ENCODE data around the gene FSIP1.

FSIP1 gene

DNA sequence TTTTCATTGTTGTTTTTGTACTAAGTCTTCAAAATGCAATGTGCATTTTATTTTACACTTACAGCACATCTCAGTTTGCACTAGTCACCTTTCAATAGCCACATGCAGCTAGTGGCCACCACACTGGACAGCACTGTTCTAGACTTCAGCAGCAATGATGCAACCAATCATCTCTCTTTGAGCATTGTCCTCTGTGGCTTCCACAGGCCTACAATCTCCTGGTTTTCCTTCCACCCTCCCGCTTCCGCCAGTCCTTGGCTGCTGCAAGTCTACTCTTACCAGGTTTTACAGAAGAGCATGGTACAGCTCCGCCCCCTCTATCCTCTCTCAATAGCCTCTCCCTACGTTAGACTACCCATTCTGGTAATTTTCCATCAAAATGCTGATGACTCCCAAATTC is 25.1 kb upstream of the FSIP1 start:
- no peaks in the 10 kb centered on the region for H3K4me1 ChIP-seq (ENCODE audit: control insufficient read depth in 1 of 2, insufficient read depth in 2 of 2, low read length in 2 of 2)
- H3K27me3 ChIP-seq (ENCODE audit: low read depth, low read length), result no peaks in the 10 kb centered on the region
- no peak overlapping the region for H3K4me3 ChIP-seq (ENCODE audit: low read depth in 1 of 2, low read length in 2 of 2)
- no peaks in the 10 kb centered on the region for H3K36me3 ChIP-seq (ENCODE audit: control insufficient read depth in 1 of 2, insufficient read depth in 2 of 2, low read length in 2 of 2)
- no peaks in the 10 kb centered on the region for H3K9me3 ChIP-seq (ENCODE audit: control insufficient read depth in 1 of 2, low read length in 2 of 2)
- H3K27ac ChIP-seq (ENCODE audit: low read length), result no peak overlapping the region

DNA sequence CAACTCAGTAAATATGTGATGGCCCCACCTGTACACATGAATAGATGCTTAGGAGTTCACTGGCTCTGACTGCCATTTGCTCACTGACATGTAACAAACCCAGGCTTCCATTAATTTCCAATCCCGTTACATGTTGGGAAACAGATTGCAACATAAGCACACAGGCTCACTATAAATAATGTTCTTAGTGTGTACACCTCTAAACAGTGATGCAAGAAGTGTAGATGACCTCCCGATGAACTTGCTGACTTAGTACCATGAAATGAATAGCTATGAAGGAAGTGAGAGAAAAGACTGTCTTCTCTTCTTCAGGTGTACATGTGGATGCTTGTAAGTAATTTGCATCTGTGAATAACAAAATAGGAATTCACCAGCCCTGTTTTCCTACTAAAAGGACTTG is 21.4 kb upstream of the FSIP1 start:
- H3K4me1 ChIP-seq (ENCODE audit: control insufficient read depth in 1 of 2, insufficient read depth in 2 of 2, low read length in 2 of 2), result no peaks in the 10 kb centered on the region

DNA sequence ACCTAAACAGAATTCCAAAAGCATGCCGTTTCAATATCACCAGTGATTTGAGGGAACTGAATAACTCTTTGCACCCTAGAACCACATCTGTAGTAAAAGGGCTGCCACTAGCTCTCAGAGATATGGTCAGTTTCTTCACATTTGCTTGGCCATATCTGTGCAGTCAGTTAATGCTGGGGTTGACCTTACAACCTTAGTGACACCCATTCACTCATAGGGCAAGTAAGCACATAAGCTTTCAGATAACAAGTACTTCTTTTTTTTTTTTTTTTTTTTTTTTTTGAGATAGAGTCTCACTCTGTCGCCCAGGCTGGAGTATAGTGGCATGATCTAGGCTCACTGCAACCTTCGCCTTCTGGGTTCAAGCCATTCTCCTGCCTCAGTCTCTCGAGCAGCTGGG is 20.4 kb upstream of the FSIP1 start:
- no peaks in the 10 kb centered on the region for H3K9me3 ChIP-seq (ENCODE audit: control insufficient read depth in 1 of 2, low read length in 2 of 2)

More for the DNA sequence above, 21.4 kb upstream of the FSIP1 start:
- Histone ChIP-seq H3K4me3 (ENCODE audit: low read depth in 1 of 2, low read length in 2 of 2) (no peak overlapping the region), H3K27ac (ENCODE audit: low read length) (no peak overlapping the region), H3K9me3 (ENCODE audit: control insufficient read depth in 1 of 2, low read length in 2 of 2) (no peaks in the 10 kb centered on the region), H3K36me3 (ENCODE audit: control insufficient read depth in 1 of 2, insufficient read depth in 2 of 2, low read length in 2 of 2) (peaks cover 0 to 5% of the 10 kb centered on the region in 2 donors), H3K27me3 (ENCODE audit: low read depth, low read length) (no peaks in the 10 kb centered on the region)

DNA sequence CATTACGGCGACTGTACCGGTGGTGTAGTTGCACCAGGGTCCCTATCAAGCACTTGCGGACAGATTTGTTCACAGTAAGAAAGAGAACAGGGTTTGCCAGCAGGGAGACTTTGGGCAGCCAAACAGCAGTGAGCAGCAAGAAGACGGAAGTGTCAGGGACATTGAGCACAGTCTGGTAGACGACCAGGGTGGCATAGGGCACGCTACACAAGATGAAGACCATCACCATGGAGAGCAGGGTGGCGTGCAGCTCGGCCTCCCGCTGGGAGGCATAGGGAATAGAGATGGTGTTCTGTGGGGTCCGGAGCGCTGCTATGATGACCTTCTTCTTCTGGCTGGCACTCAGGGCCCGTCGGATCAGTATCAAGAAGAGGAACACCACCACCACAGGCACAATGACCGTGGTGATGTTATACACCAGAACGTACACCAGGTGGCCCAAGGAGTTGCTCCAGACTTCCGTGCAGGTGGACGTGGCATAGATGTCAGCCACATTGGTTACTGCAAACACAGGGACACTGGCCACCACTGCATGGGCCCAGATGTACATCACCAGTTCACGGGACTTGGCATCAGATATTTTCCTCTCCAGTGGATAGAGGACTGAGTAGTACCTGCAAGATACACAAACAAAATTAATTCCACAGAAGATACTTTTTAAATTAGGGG is 19.1 kb upstream of the FSIP1 start:
- no peaks in the 10 kb centered on the region for H3K27me3 ChIP-seq (ENCODE audit: low read depth, low read length)
- H3K4me1 ChIP-seq (ENCODE audit: control insufficient read depth in 1 of 2, insufficient read depth in 2 of 2, low read length in 2 of 2), result no peaks in the 10 kb centered on the region
- H3K36me3 ChIP-seq (ENCODE audit: control insufficient read depth in 1 of 2, insufficient read depth in 2 of 2, low read length in 2 of 2), result peaks cover 0 to 5% of the 10 kb centered on the region in 2 donors
- H3K27ac ChIP-seq (ENCODE audit: low read length), result no peak overlapping the region
- H3K9me3 ChIP-seq (ENCODE audit: control insufficient read depth in 1 of 2, low read length in 2 of 2), result no peaks in the 10 kb centered on the region
- H3K4me3 ChIP-seq (ENCODE audit: low read depth in 1 of 2, low read length in 2 of 2), result no peak overlapping the region

More for the DNA sequence above, 20.4 kb upstream of the FSIP1 start:
- Histone ChIP-seq H3K4me3 (ENCODE audit: low read depth in 1 of 2, low read length in 2 of 2) (no peak overlapping the region), H3K27ac (ENCODE audit: low read length) (no peak overlapping the region), H3K27me3 (ENCODE audit: low read depth, low read length) (no peaks in the 10 kb centered on the region), H3K36me3 (ENCODE audit: control insufficient read depth in 1 of 2, insufficient read depth in 2 of 2, low read length in 2 of 2) (peaks cover 0 to 5% of the 10 kb centered on the region in 2 donors), H3K4me1 (ENCODE audit: control insufficient read depth in 1 of 2, insufficient read depth in 2 of 2, low read length in 2 of 2) (no peaks in the 10 kb centered on the region)

DNA sequence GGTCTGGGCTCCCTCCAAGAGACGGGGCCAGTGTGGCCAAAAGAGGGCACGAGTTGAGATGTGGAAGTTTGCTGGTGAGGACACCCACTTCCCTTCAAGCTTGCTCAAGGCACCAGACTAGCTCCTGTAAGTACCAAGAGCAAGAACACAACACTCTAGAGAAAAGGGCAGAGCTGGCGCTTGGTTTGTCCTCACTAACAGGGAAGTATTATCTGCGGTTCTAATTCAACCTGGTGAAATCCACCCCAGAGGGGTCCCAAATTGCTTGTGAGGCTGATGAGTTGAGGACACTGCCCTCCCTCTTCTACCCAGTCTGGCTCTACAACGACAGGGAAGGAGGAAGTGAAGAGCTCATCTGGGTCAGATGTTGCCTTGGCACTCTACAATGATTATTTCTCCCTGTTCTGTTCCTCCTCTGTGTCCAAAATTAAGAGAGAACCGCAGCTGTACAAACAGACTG is 16.9 kb upstream of the FSIP1 start:
- Histone ChIP-seq H3K27ac (ENCODE audit: low read length) (no peak overlapping the region), H3K36me3 (ENCODE audit: control insufficient read depth in 1 of 2, insufficient read depth in 2 of 2, low read length in 2 of 2) (peaks cover 0 to 5% of the 10 kb centered on the region in 2 donors), H3K4me3 (ENCODE audit: low read depth in 1 of 2, low read length in 2 of 2) (no peak overlapping the region), H3K9me3 (ENCODE audit: control insufficient read depth in 1 of 2, low read length in 2 of 2) (no peaks in the 10 kb centered on the region), H3K27me3 (ENCODE audit: low read depth, low read length) (no peaks in the 10 kb centered on the region), H3K4me1 (ENCODE audit: control insufficient read depth in 1 of 2, insufficient read depth in 2 of 2, low read length in 2 of 2) (no peaks in the 10 kb centered on the region)

DNA sequence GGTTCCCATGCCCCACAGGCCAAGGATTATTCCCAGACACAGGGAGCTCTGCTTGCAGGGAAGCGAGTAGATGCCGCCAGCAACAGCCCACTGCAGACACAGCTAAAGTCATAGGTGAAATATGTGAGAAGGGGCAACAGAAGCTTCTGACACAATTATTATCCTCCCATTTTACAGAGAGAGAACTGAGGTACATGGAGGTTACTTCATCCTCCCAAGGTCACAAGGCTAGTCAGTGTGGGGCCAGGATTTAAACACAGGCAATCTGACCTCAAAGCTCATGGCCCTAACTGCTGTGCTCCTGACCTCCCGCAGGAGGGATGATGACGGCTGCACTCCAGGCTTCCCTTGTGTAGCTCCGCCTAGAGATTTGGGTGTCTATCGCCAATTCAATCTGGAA is 15.7 kb upstream of the FSIP1 start:
- Histone ChIP-seq H3K27ac (ENCODE audit: low read length) (no peak overlapping the region), H3K4me3 (ENCODE audit: low read depth in 1 of 2, low read length in 2 of 2) (no peak overlapping the region), H3K4me1 (ENCODE audit: control insufficient read depth in 1 of 2, insufficient read depth in 2 of 2, low read length in 2 of 2) (no peaks in the 10 kb centered on the region), H3K9me3 (ENCODE audit: control insufficient read depth in 1 of 2, low read length in 2 of 2) (no peaks in the 10 kb centered on the region), H3K36me3 (ENCODE audit: control insufficient read depth in 1 of 2, insufficient read depth in 2 of 2, low read length in 2 of 2) (peaks cover 0 to 5% of the 10 kb centered on the region in 2 donors), H3K27me3 (ENCODE audit: low read depth, low read length) (no peaks in the 10 kb centered on the region)

DNA sequence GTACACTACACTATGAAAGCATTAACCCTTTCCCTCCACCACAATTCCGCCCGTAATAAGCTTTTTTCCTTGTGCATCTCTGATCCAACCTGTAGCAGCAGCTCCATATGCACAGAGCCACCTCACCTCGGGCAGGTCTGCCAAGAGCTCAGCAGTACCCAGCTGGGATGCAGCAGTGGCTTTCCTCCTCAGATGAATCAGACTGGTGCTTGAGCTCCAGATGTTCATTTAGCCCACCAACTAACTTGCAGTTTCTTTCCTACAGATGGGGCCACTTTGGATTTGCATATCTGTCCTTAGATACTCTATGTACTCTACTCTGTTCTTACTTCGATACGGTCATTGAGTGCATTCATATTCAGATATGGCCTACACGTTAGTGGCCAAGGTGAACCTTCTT is 14.8 kb upstream of the FSIP1 start:
- no peak overlapping the region for H3K4me3 ChIP-seq (ENCODE audit: low read depth in 1 of 2, low read length in 2 of 2)
- H3K27ac ChIP-seq (ENCODE audit: low read length), result no peak overlapping the region
- H3K4me1 ChIP-seq (ENCODE audit: control insufficient read depth in 1 of 2, insufficient read depth in 2 of 2, low read length in 2 of 2), result peaks cover 0 to 3% of the 10 kb centered on the region in 2 donors
- no peaks in the 10 kb centered on the region for H3K27me3 ChIP-seq (ENCODE audit: low read depth, low read length)
- H3K9me3 ChIP-seq (ENCODE audit: control insufficient read depth in 1 of 2, low read length in 2 of 2), result no peaks in the 10 kb centered on the region
- peaks cover 0 to 5% of the 10 kb centered on the region in 2 donors for H3K36me3 ChIP-seq (ENCODE audit: control insufficient read depth in 1 of 2, insufficient read depth in 2 of 2, low read length in 2 of 2)

DNA sequence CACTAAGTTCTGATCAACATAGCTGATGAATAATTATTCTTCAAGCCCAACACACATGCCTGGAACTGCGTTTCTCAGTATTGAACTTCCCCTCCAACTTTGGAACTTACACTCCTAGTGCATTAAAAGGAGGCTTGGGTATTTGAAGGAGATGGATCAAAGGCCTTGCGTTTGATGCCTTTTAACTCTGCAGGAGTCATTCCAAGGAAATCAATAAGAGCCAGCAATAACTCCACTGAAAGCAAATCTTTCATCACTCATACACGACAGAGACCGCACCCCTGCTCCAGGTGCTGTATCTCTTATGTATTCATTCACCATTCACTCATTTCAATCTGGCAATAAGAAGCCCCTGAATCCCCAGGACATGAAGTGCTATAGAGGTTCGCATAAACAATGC is 14.0 kb upstream of the FSIP1 start:
- Histone ChIP-seq H3K27ac (ENCODE audit: low read length) (no peak overlapping the region), H3K27me3 (ENCODE audit: low read depth, low read length) (no peaks in the 10 kb centered on the region), H3K36me3 (ENCODE audit: control insufficient read depth in 1 of 2, insufficient read depth in 2 of 2, low read length in 2 of 2) (peaks cover 0 to 5% of the 10 kb centered on the region in 2 donors), H3K4me1 (ENCODE audit: control insufficient read depth in 1 of 2, insufficient read depth in 2 of 2, low read length in 2 of 2) (peaks cover 0 to 3% of the 10 kb centered on the region in 2 donors), H3K9me3 (ENCODE audit: control insufficient read depth in 1 of 2, low read length in 2 of 2) (no peaks in the 10 kb centered on the region), H3K4me3 (ENCODE audit: low read depth in 1 of 2, low read length in 2 of 2) (no peak overlapping the region)

DNA sequence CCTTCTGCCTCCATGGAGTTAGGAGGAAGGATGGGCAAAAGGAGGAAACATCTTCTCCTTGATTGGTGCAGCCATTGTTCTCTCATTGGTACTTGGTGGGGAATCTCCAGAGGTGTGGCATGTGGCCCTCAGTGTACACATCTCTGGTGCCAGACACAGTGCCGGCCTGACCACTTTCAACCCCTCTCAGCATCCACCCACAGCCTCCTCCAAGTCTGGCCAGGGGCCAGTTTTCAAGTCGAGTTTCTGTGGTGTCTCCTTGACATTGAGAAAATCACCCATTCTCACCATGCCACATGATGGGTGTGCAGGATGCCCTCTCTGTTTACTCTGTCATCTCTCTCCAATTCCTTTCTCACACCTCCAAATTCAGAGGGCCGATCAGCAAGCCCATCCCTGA is 12.8 kb upstream of the FSIP1 start:
- Histone ChIP-seq H3K27me3 (ENCODE audit: low read depth, low read length) (no peaks in the 10 kb centered on the region), H3K36me3 (ENCODE audit: control insufficient read depth in 1 of 2, insufficient read depth in 2 of 2, low read length in 2 of 2) (no peaks in the 10 kb centered on the region), H3K27ac (ENCODE audit: low read length) (no peak overlapping the region), H3K4me3 (ENCODE audit: low read depth in 1 of 2, low read length in 2 of 2) (no peak overlapping the region), H3K4me1 (ENCODE audit: control insufficient read depth in 1 of 2, insufficient read depth in 2 of 2, low read length in 2 of 2) (peaks cover 0 to 3% of the 10 kb centered on the region in 2 donors), H3K9me3 (ENCODE audit: control insufficient read depth in 1 of 2, low read length in 2 of 2) (no peaks in the 10 kb centered on the region)

DNA sequence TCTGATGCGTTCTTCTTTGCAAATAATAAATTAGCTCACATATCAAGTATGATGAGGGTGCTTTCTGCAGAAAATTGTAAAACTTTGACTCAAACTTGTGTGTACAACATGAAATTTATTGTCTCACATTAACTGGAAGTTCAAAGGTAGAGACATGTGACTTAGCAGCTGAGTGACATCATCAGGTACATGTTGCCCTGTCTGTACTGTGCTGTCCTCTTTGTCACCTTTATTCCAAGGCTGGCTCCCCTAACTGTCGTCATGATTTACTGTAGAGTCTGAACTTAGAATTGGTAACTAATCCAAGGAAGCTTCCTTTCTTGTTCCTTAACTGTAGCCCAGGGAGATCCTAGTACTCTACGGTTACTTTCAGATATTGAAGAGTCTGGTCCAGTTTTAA is 12.3 kb upstream of the FSIP1 start:
- Histone ChIP-seq H3K4me1 (ENCODE audit: control insufficient read depth in 1 of 2, insufficient read depth in 2 of 2, low read length in 2 of 2) (peaks cover 0 to 3% of the 10 kb centered on the region in 2 donors), H3K27ac (ENCODE audit: low read length) (no peak overlapping the region)

DNA sequence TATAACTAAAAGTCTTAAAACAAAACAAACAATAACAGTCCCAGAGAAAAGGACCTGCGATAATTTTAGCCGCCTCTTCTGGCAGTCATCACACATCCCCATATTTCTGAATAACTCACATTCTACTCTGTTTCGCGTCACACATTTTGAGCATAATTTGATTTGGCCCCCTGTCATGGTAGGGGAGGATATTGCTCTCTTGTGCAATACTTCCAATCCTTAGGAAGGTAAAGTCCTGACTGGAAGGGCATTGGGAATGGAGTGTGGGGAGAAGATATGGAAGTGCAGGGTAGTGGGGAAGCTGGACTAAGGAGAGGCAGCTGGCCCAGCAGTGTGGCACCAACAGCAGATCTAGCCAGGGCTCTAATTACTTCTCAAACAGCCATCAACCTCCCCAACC is 11.3 kb upstream of the FSIP1 start:
- Histone ChIP-seq H3K4me1 (ENCODE audit: control insufficient read depth in 1 of 2, insufficient read depth in 2 of 2, low read length in 2 of 2) (peaks cover 0 to 3% of the 10 kb centered on the region in 2 donors), H3K36me3 (ENCODE audit: control insufficient read depth in 1 of 2, insufficient read depth in 2 of 2, low read length in 2 of 2) (no peaks in the 10 kb centered on the region), H3K9me3 (ENCODE audit: control insufficient read depth in 1 of 2, low read length in 2 of 2) (no peaks in the 10 kb centered on the region), H3K27ac (ENCODE audit: low read length) (no peak overlapping the region), H3K4me3 (ENCODE audit: low read depth in 1 of 2, low read length in 2 of 2) (no peak overlapping the region), H3K27me3 (ENCODE audit: low read depth, low read length) (no peaks in the 10 kb centered on the region)

More for the DNA sequence above, 12.3 kb upstream of the FSIP1 start:
- no peaks in the 10 kb centered on the region for H3K9me3 ChIP-seq (ENCODE audit: control insufficient read depth in 1 of 2, low read length in 2 of 2)
- H3K4me3 ChIP-seq (ENCODE audit: low read depth in 1 of 2, low read length in 2 of 2), result no peak overlapping the region
- no peaks in the 10 kb centered on the region for H3K36me3 ChIP-seq (ENCODE audit: control insufficient read depth in 1 of 2, insufficient read depth in 2 of 2, low read length in 2 of 2)
- no peaks in the 10 kb centered on the region for H3K27me3 ChIP-seq (ENCODE audit: low read depth, low read length)

DNA sequence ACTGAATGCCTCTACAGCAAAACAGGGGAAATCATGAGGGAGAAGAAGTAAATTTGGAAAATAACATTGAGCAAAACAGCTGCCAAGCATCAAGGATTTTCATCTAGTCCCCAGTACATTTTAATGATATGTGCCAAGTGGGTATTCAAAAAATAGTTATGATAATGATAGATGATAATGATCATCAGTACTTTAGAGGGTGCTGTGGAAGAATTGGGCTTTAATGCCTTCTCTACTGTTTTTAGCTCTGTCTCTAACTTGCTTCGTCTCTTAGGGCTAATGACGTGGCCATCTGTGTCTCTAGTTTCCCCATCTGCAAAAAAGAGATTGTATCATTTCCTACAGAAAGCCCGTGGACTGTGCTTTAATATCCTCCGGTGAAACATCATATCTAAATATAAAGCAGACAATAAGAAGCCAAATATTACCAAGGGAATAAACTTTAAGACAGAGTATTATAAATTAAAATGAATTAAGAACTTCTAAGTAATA is 10.2 kb upstream of the FSIP1 start:
- Histone ChIP-seq H3K9me3 (ENCODE audit: control insufficient read depth in 1 of 2, low read length in 2 of 2) (no peaks in the 10 kb centered on the region), H3K4me1 (ENCODE audit: control insufficient read depth in 1 of 2, insufficient read depth in 2 of 2, low read length in 2 of 2) (peaks cover 0 to 3% of the 10 kb centered on the region in 2 donors), H3K4me3 (ENCODE audit: low read depth in 1 of 2, low read length in 2 of 2) (no peak overlapping the region), H3K27ac (ENCODE audit: low read length) (no peak overlapping the region), H3K27me3 (ENCODE audit: low read depth, low read length) (no peaks in the 10 kb centered on the region), H3K36me3 (ENCODE audit: control insufficient read depth in 1 of 2, insufficient read depth in 2 of 2, low read length in 2 of 2) (no peaks in the 10 kb centered on the region)
